GM21619 (cell line): Measurements from ENCODE around the gene PSG6.
"Not testable (repeated sequence)": the region's sequence is repeated elsewhere in the genome, so short reads cannot be mapped to it uniquely, and the experiment has no call there.

Source experiments
- ATAC-seq: cut with Tn5 transposase; IDR thresholded peaks from one replicate; pipeline ENCODE4 v1.9.1; 2021; ENCODE audit not compliant: unreplicated experiment

PSG6 gene

GRCh38 chr19:42853231-42853630 is 64.5 kb downstream of the PSG6 start:
- not testable (repeated sequence) for ATAC-seq

GRCh38 chr19:42852821-42853220 is 64.9 kb downstream of the PSG6 start:
- not testable (repeated sequence) for ATAC-seq
